Neural cell (in vitro differentiated cells): ENCODE results near the gene DNAH8. TPM values are rescaled to one million over a fixed set of nuclear protein-coding genes. Genes with fewer than 3 reads are reported as not detected.

Experiments used
- H2AFZ ChIP-seq: fragments of 200-600, 300-800 bp; sonication (generic), shearing (Covaris generic); 2 replicates; pipeline ENCODE4 v1.6.0; 2014; ENCODE audit warnings: low read depth, mild to moderate bottlenecking, antibody characterized with exemption, low read length, moderate library complexity
- H3F3A ChIP-seq: fragments of 200-600 bp; shearing (Covaris generic); 2 replicates; pipeline ENCODE4 v1.6.1; 2016; ENCODE audit warnings: mild to moderate bottlenecking, moderate library complexity, mixed read lengths, antibody characterized with exemption, low read length; ENCODE audit not compliant: insufficient read depth, poor library complexity, severe bottlenecking
- H3K27ac ChIP-seq: fragments of 200-600, 300-800 bp; sonication (generic), shearing (Covaris generic); 2 replicates; pipeline ENCODE4 v1.5.1; 2014; ENCODE audit warnings: mild to moderate bottlenecking, low read length, moderate library complexity
- H3K27me3 ChIP-seq: fragments of 300-800, 200-600 bp; sonication (generic), shearing (Covaris generic); 2 replicates; pipeline ENCODE4 v1.6.0; 2014; ENCODE audit warnings: mild to moderate bottlenecking, low read depth, low read length, moderate library complexity; ENCODE audit not compliant: insufficient read depth
- H3K36me3 ChIP-seq: fragments of 300-800, 200-600 bp; sonication (generic), shearing (Covaris generic); 2 replicates; pipeline ENCODE4 v1.5.1; 2014; ENCODE audit warnings: mild to moderate bottlenecking, antibody characterized with exemption, low read length, moderate library complexity; ENCODE audit not compliant: insufficient read depth
- H3K4me2 ChIP-seq: fragments of 300-800, 200-600 bp; sonication (generic), shearing (Covaris generic); 2 replicates; pipeline ENCODE4 v1.6.0; 2014; ENCODE audit warnings: mild to moderate bottlenecking, low read length
- H3K4me3 ChIP-seq: fragments of 300-800, 200-600 bp; sonication (generic), shearing (Covaris generic); 2 replicates; pipeline ENCODE4 v1.5.1; 2014; ENCODE audit warnings: mild to moderate bottlenecking, low read length, moderate library complexity
- H3K79me2 ChIP-seq: fragments of 200-600 bp; shearing (Covaris generic); replicated peaks from 2 replicates; pipeline ENCODE4 v1.6.0; 2014; ENCODE audit warnings: mild to moderate bottlenecking, low read length, moderate library complexity; ENCODE audit not compliant: insufficient read depth
- H3K9ac ChIP-seq: fragments of 300-800, 200-600 bp; sonication (generic), shearing (Covaris generic); 2 replicates; pipeline ENCODE4 v1.6.1; 2016; ENCODE audit warnings: mild to moderate bottlenecking, low read length, mixed read lengths
- H3K9me2 ChIP-seq: fragments of 200-600 bp; shearing (Covaris generic); 2 replicates; pipeline ENCODE4 v1.6.1; 2016; ENCODE audit warnings: mild to moderate bottlenecking, low read length, mixed read lengths; ENCODE audit not compliant: insufficient read depth
- H3K9me3 ChIP-seq: fragments of 200-600, 300-800 bp; sonication (generic), shearing (Covaris generic); 2 replicates; pipeline ENCODE4 v1.6.1; 2016; ENCODE audit warnings: mild to moderate bottlenecking, mixed run types, low read length, moderate library complexity, mixed read lengths
- H4K20me1 ChIP-seq: fragments of 200-600 bp; shearing (Covaris generic); 2 replicates; pipeline ENCODE4 v1.6.1; 2016; ENCODE audit warnings: mild to moderate bottlenecking, mixed run types; ENCODE audit not compliant: insufficient read depth
- EP300 ChIP-seq: fragments of 450-650 bp; conservative IDR thresholded peaks from 2 replicates; pipeline ENCODE4 v1.6.1; 2014; ENCODE audit warnings: antibody characterized with exemption, mild to moderate bottlenecking, moderate library complexity; ENCODE audit not compliant: poor library complexity, severe bottlenecking
- EZH2 ChIP-seq: fragments of 200-600, 300-800 bp; shearing (Covaris generic), sonication (generic); IDR thresholded peaks from 2 replicates; pipeline ENCODE4 v1.6.1; 2014; ENCODE audit warnings: antibody characterized with exemption, low read length, borderline replicate concordance, mild to moderate bottlenecking; ENCODE audit not compliant: insufficient read depth, poor library complexity, severe bottlenecking
- MXI1 ChIP-seq: fragments of 450-650 bp; conservative IDR thresholded peaks from 2 replicates; pipeline ENCODE4 v1.6.1; 2014; ENCODE audit warnings: antibody characterized with exemption, mild to moderate bottlenecking; ENCODE audit not compliant: poor library complexity, severe bottlenecking
- POLR2AphosphoS5 ChIP-seq: IDR thresholded peaks from 2 replicates; pipeline ENCODE4 v1.6.1; 2012
- RAD21 ChIP-seq: fragments of 450-650 bp; conservative IDR thresholded peaks from 2 replicates; pipeline ENCODE4 v1.6.1; 2014; ENCODE audit warnings: antibody characterized with exemption, mild to moderate bottlenecking, moderate library complexity
- SMC3 ChIP-seq: fragments of 450-650 bp; conservative IDR thresholded peaks from 2 replicates; pipeline ENCODE4 v1.6.1; 2014; ENCODE audit warnings: antibody characterized with exemption, mild to moderate bottlenecking, moderate library complexity; ENCODE audit not compliant: poor library complexity
- TAF1 ChIP-seq: IDR thresholded peaks from 2 replicates; pipeline ENCODE4 v1.6.1; 2012; ENCODE audit warnings: low read depth
- polyA plus RNA-seq: library from polyadenylated mRNA; depleted of rRNA; stranded (reverse); fragments of >200 nt; gene quantifications from 2 replicates; pipeline ENCODE4 v1.2.3, GENCODE V29; 2014
- TF ChIP-seq, protein P1 (sequence below): fragments of 450-650 bp; IDR thresholded peaks from 2 replicates; pipeline ENCODE4 v1.5.1; 2014; ENCODE audit warnings: antibody characterized with exemption, mild to moderate bottlenecking, moderate library complexity; ENCODE audit not compliant: poor library complexity, severe bottlenecking
- TF ChIP-seq, protein P2 (sequence below): IDR thresholded peaks from 2 replicates; pipeline ENCODE4 v1.6.1; 2012; ENCODE audit warnings: borderline replicate concordance

The DNAH8 gene
- polyA plus RNA-seq, 1 donor from 2014 or later = 0.07 TPM

DNA sequence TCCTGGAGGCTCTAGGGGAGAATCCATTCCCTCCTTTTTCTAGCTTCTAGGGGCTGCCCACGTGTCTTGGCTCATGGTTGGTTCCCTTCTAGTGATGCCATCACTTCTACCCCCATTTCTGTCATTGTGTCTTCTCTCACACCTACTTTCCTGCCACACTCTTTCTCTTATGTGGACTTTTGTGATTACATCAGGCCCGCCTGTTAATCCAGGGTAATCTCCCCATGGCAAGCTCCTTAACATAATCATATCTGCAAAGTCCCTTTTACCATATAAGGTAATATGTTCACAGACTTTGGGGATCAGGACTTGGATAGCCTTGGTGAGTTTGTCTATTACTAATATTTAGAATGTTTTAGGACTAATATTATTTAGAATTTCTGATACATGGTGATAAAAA lies 111.9 kb downstream of the DNAH8 start:
- H3K27ac ChIP-seq = no peak overlapping the region
- TF ChIP-seq, protein P1, sequence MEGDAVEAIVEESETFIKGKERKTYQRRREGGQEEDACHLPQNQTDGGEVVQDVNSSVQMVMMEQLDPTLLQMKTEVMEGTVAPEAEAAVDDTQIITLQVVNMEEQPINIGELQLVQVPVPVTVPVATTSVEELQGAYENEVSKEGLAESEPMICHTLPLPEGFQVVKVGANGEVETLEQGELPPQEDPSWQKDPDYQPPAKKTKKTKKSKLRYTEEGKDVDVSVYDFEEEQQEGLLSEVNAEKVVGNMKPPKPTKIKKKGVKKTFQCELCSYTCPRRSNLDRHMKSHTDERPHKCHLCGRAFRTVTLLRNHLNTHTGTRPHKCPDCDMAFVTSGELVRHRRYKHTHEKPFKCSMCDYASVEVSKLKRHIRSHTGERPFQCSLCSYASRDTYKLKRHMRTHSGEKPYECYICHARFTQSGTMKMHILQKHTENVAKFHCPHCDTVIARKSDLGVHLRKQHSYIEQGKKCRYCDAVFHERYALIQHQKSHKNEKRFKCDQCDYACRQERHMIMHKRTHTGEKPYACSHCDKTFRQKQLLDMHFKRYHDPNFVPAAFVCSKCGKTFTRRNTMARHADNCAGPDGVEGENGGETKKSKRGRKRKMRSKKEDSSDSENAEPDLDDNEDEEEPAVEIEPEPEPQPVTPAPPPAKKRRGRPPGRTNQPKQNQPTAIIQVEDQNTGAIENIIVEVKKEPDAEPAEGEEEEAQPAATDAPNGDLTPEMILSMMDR = no peak
- no peak for TF ChIP-seq EP300
- no peak for TF ChIP-seq EZH2
- TF ChIP-seq SMC3 = no peak
- TF ChIP-seq, protein P2, sequence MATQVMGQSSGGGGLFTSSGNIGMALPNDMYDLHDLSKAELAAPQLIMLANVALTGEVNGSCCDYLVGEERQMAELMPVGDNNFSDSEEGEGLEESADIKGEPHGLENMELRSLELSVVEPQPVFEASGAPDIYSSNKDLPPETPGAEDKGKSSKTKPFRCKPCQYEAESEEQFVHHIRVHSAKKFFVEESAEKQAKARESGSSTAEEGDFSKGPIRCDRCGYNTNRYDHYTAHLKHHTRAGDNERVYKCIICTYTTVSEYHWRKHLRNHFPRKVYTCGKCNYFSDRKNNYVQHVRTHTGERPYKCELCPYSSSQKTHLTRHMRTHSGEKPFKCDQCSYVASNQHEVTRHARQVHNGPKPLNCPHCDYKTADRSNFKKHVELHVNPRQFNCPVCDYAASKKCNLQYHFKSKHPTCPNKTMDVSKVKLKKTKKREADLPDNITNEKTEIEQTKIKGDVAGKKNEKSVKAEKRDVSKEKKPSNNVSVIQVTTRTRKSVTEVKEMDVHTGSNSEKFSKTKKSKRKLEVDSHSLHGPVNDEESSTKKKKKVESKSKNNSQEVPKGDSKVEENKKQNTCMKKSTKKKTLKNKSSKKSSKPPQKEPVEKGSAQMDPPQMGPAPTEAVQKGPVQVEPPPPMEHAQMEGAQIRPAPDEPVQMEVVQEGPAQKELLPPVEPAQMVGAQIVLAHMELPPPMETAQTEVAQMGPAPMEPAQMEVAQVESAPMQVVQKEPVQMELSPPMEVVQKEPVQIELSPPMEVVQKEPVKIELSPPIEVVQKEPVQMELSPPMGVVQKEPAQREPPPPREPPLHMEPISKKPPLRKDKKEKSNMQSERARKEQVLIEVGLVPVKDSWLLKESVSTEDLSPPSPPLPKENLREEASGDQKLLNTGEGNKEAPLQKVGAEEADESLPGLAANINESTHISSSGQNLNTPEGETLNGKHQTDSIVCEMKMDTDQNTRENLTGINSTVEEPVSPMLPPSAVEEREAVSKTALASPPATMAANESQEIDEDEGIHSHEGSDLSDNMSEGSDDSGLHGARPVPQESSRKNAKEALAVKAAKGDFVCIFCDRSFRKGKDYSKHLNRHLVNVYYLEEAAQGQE = no peak
- no peak for TF ChIP-seq POLR2AphosphoS5
- no peak for TF ChIP-seq TAF1
- TF ChIP-seq MXI1 = no peak
- TF ChIP-seq RAD21 = no peak
- no peaks in the 10 kb centered on the region for H3K36me3 ChIP-seq
- H3K4me3 ChIP-seq = no peak overlapping the region
- no peaks in the 10 kb centered on the region for H4K20me1 ChIP-seq
- no peaks in the 10 kb centered on the region for H3F3A ChIP-seq
- H3K4me2 ChIP-seq = no peak overlapping the region
- H3K9me3 ChIP-seq = no peaks in the 10 kb centered on the region
- H3K79me2 ChIP-seq = no peaks in the 10 kb centered on the region
- H2AFZ ChIP-seq = no peak overlapping the region
- no peak overlapping the region for H3K9ac ChIP-seq
- no peaks in the 10 kb centered on the region for H3K27me3 ChIP-seq
- H3K9me2 ChIP-seq = no peaks in the 10 kb centered on the region

DNA sequence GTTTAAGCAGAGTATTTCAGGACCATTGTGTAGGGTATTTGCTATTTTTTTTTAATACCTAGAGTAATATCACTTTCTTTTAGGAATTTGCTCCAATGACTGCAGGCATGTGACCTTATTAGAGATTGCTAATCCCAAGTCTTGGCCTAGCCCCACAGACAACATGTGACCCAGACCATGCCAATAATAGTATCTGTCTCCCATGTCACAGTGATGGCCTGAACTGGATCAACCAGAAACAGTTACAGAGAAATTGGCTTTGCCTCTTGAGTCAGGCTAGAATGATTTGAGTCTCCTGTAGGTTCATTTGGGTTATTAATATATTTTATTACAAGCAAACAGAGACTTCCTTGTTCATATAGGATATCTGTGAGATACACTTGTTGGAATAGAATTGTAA lies 116.8 kb downstream of the DNAH8 start:
- Histone ChIP-seq H4K20me1 (no peaks in the 10 kb centered on the region), H2AFZ (no peak overlapping the region), H3F3A (no peaks in the 10 kb centered on the region), H3K9ac (no peak overlapping the region), H3K4me2 (no peak overlapping the region), H3K9me3 (no peaks in the 10 kb centered on the region), H3K27ac (no peak overlapping the region), H3K4me3 (no peak overlapping the region), H3K36me3 (no peaks in the 10 kb centered on the region), H3K79me2 (no peaks in the 10 kb centered on the region), H3K9me2 (no peaks in the 10 kb centered on the region), H3K27me3 (no peaks in the 10 kb centered on the region)
- TF ChIP-seq SMC3 (no peak), MXI1 (no peak), EP300 (no peak), POLR2AphosphoS5 (no peak), TAF1 (no peak), RAD21 (no peak), EZH2 (no peak)
- TF ChIP-seq, protein P2 = no peak
- TF ChIP-seq, protein P1 = no peak
